Neural cell (in vitro differentiated cells): ENCODE data around the gene FNDC3B.

Experiments used
- TF ChIP-seq, protein P1 (sequence below): IDR thresholded peaks from 2 replicates; pipeline ENCODE4 v1.6.1; 2012; ENCODE audit warnings: borderline replicate concordance
- TF ChIP-seq, protein P2 (sequence below): fragments of 450-650 bp; IDR thresholded peaks from 2 replicates; pipeline ENCODE4 v1.5.1; 2014; ENCODE audit warnings: antibody characterized with exemption, mild to moderate bottlenecking, moderate library complexity; ENCODE audit not compliant: poor library complexity, severe bottlenecking

DNA sequence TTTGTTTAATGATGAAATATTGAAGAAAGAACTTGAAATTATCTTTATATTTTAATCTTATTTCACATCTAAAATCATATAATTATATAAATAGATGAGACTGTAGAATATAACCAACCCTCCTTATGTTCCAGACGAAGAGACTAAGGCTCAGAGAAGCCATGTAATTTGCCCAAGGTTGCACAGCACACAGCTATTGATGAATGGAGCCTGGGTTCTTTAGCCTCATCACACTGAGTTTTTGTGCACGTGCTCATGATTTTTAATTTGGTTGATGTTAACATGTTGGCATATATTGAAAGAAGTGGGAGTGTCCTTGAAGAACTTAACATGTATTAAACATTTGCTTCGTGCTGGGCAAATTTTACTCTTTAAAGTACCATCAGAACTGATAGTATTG is 151.6 kb downstream of the FNDC3B start:
- TF ChIP-seq, protein P1, sequence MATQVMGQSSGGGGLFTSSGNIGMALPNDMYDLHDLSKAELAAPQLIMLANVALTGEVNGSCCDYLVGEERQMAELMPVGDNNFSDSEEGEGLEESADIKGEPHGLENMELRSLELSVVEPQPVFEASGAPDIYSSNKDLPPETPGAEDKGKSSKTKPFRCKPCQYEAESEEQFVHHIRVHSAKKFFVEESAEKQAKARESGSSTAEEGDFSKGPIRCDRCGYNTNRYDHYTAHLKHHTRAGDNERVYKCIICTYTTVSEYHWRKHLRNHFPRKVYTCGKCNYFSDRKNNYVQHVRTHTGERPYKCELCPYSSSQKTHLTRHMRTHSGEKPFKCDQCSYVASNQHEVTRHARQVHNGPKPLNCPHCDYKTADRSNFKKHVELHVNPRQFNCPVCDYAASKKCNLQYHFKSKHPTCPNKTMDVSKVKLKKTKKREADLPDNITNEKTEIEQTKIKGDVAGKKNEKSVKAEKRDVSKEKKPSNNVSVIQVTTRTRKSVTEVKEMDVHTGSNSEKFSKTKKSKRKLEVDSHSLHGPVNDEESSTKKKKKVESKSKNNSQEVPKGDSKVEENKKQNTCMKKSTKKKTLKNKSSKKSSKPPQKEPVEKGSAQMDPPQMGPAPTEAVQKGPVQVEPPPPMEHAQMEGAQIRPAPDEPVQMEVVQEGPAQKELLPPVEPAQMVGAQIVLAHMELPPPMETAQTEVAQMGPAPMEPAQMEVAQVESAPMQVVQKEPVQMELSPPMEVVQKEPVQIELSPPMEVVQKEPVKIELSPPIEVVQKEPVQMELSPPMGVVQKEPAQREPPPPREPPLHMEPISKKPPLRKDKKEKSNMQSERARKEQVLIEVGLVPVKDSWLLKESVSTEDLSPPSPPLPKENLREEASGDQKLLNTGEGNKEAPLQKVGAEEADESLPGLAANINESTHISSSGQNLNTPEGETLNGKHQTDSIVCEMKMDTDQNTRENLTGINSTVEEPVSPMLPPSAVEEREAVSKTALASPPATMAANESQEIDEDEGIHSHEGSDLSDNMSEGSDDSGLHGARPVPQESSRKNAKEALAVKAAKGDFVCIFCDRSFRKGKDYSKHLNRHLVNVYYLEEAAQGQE: no peak
- TF ChIP-seq, protein P2, sequence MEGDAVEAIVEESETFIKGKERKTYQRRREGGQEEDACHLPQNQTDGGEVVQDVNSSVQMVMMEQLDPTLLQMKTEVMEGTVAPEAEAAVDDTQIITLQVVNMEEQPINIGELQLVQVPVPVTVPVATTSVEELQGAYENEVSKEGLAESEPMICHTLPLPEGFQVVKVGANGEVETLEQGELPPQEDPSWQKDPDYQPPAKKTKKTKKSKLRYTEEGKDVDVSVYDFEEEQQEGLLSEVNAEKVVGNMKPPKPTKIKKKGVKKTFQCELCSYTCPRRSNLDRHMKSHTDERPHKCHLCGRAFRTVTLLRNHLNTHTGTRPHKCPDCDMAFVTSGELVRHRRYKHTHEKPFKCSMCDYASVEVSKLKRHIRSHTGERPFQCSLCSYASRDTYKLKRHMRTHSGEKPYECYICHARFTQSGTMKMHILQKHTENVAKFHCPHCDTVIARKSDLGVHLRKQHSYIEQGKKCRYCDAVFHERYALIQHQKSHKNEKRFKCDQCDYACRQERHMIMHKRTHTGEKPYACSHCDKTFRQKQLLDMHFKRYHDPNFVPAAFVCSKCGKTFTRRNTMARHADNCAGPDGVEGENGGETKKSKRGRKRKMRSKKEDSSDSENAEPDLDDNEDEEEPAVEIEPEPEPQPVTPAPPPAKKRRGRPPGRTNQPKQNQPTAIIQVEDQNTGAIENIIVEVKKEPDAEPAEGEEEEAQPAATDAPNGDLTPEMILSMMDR: no peak
